T-cell (primary cell): ENCODE measurements around the gene LYRM4. TPM values are rescaled to one million over a fixed set of nuclear protein-coding genes. Genes with fewer than 3 reads are reported as not detected.

ENCODE experiments used
- ATAC-seq, 4 experiments: fragments of 200-7000 bp in 3 of 4; fragments of 150-1000 bp in 1 of 4; cut with Tn5 transposase; replicated peaks in 1 of 4; 1 replicate in 3 of 4; 2 replicates in 1 of 4; pipeline ENCODE4 v1.10.0; 2021; ENCODE audit warnings: moderate library complexity in 3 of 4, mild to moderate bottlenecking in 2 of 4, moderate number of reproducible peaks in 1 of 4
- CTCF ChIA-PET, 2 donors: fragments of 300-600 bp; sonication (Branson Sonifier 250); formaldehyde crosslinking; loops; one replicate each; lab custom pipeline; 2022; ENCODE audit warnings: antibody characterized with exemption in 2 of 2; lab: Charles Lee
- POLR2A ChIA-PET, 2 donors: fragments of 300-600 bp; sonication (Branson Sonifier 250); formaldehyde crosslinking; loops; one replicate each; lab custom pipeline; 2022; ENCODE audit warnings: antibody characterized with exemption in 2 of 2; lab: Charles Lee
- DNase-seq, 35 experiments: peaks; one replicate each; pipeline versions ENCODE4 v3.0.0 to v3.0.0-alpha.2; 2013 to 2023
- H3K27ac ChIP-seq: one replicate; pipeline ENCODE4 v1.5.1; 2013; ENCODE audit warnings: low read length
- H3K27me3 ChIP-seq, 2 experiments: replicated peaks in 1 of 2; 1 replicate in 1 of 2; 2 replicates in 1 of 2; pipeline versions ENCODE4 v1.6.1 to v1.7.0; 2013; ENCODE audit warnings: low read length in 1 of 2, mixed read lengths in 1 of 2; ENCODE audit not compliant: control insufficient read depth in 2 of 2, insufficient read depth in 2 of 2; ENCODE audit errors: extremely low read depth in 1 of 2
- H3K36me3 ChIP-seq, 2 donors: 1 replicate in 1 of 2; 2 replicates in 1 of 2; pipeline versions ENCODE4 v1.6.1 to v1.7.0; 2013; ENCODE audit warnings: low read length in 1 of 2; ENCODE audit not compliant: control insufficient read depth in 2 of 2, insufficient read depth in 1 of 2; ENCODE audit errors: extremely low read depth in 1 of 2
- H3K4me1 ChIP-seq, 2 experiments: 1 replicate in 1 of 2; 2 replicates in 1 of 2; pipeline versions ENCODE4 v1.6.1 to v1.7.0; 2013; ENCODE audit warnings: low read length in 2 of 2, mixed read lengths in 1 of 2; ENCODE audit not compliant: insufficient read depth in 2 of 2, control insufficient read depth in 1 of 2; ENCODE audit errors: extremely low read depth in 1 of 2
- H3K4me3 ChIP-seq, 2 donors: 1 replicate in 1 of 2; 2 replicates in 1 of 2; pipeline versions ENCODE4 v1.5.1 to v1.7.0; 2013; ENCODE audit warnings: mild to moderate bottlenecking in 2 of 2, low read length in 1 of 2, moderate library complexity in 1 of 2; ENCODE audit not compliant: control insufficient read depth in 1 of 2; ENCODE audit errors: extremely low read depth in 1 of 2
- H3K9me3 ChIP-seq: 2 replicates; pipeline ENCODE4 v1.7.0; 2013
- H3K27ac Mint-ChIP-seq, 2 donors: one replicate each; pipeline ENCODE4 v1.8.0; 2020 to 2021; ENCODE audit warnings: mild to moderate bottlenecking in 2 of 2, mixed read lengths in 2 of 2
- H3K27me3 Mint-ChIP-seq, 2 donors: one replicate each; pipeline ENCODE4 v1.8.0; 2021 to 2022; ENCODE audit warnings: mixed read lengths in 2 of 2
- H3K36me3 Mint-ChIP-seq: one replicate; pipeline ENCODE4 v1.8.0; 2021; ENCODE audit warnings: mixed read lengths
- H3K4me1 Mint-ChIP-seq, 3 donors: one replicate each; pipeline ENCODE4 v1.8.0; 2020 to 2022; ENCODE audit warnings: mixed read lengths in 3 of 3, mild to moderate bottlenecking in 1 of 3
- H3K4me3 Mint-ChIP-seq, 3 donors: one replicate each; pipeline ENCODE4 v1.8.0; 2020 to 2022; ENCODE audit warnings: mild to moderate bottlenecking in 3 of 3, mixed read lengths in 3 of 3, moderate library complexity in 3 of 3
- H3K9me3 Mint-ChIP-seq, 3 donors: one replicate each; pipeline ENCODE4 v1.8.0; 2020 to 2022; ENCODE audit warnings: mixed read lengths in 3 of 3
- WGBS: methylation state at CpG from one replicate; pipeline ENCODE4 v1.1.5; 2013; ENCODE audit warnings: missing lambda C conversion rate; ENCODE audit not compliant: insufficient coverage; 5-methylcytosine and 5-hydroxymethylcytosine counted together
- total RNA-seq, 35 experiments: library from RNA in 6 of 35; stranded (reverse) in 6 of 35; fragments of 120-200 nt in 1 of 35; gene quantifications; one replicate each; pipeline versions ENCODE4 v1.2.1 to v1.2.4 and lab custom pipeline; 2013 to 2026

LYRM4 gene
- total RNA-seq, 5 donors from 2014 or later (not counting 1 experiment from before 2014, with no cell fraction given): 17.7 to 25.6 (median 20.4) TPM

DNA sequence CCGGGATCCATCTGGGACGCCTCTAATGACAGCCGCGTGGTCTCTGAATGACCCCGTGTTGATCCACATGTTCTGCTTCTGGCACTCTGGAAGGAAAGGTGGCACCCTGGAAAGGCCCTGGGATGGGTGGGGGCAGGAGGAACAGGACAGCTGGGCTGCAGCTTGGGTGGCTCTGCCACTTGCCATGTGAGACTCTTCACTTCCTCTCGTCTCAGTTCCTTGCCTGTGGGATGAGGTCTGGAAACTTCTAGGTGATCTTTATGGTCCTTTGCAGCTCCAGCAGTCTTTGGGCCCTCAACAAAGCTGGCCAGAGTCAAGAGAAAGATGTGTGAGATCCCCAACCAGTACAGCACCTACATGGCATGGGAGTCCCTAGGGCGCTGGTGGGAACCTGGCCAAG lies 149.1 kb downstream of the LYRM4 start:
- H3K36me3 ChIP-seq: no peaks in the 10 kb centered on the region
- POLR2A ChIA-PET: no interaction called here
- no peak overlapping the region for H3K27ac Mint-ChIP-seq

GRCh38 chr6:5110246-5110645 lies 150.5 kb downstream of the LYRM4 start:
- H3K4me3 ChIP-seq: no peak overlapping the region
- no peaks in the 10 kb centered on the region for H3K4me1 ChIP-seq
- Mint-ChIP-seq H3K36me3 (peaks cover 25% of the 10 kb centered on the region), H3K27ac (no peak overlapping the region), H3K4me1 (no peaks in the 10 kb centered on the region), H3K9me3 (no peaks in the 10 kb centered on the region), H3K4me3 (no peak overlapping the region), H3K27me3 (no peaks in the 10 kb centered on the region)
- no peak overlapping the region for H3K27ac ChIP-seq
- ChIA-PET CTCF (no interaction called here), POLR2A (no interaction called here)
- H3K27me3 ChIP-seq: no peaks in the 10 kb centered on the region
- H3K36me3 ChIP-seq: no peaks in the 10 kb centered on the region
- DNase-seq: no peak
- no peaks in the 10 kb centered on the region for H3K9me3 ChIP-seq
- no peak for ATAC-seq
- WGBS: 91% methylated on average over 16 of the region's 16 CpGs

More for the DNA sequence above, 149.1 kb downstream of the LYRM4 start:
- Histone ChIP-seq H3K4me3 (no peak overlapping the region), H3K27ac (no peak overlapping the region), H3K4me1 (no peaks in the 10 kb centered on the region), H3K9me3 (no peaks in the 10 kb centered on the region), H3K27me3 (no peaks in the 10 kb centered on the region)
- CTCF ChIA-PET: no interaction called here
- H3K36me3 Mint-ChIP-seq: peaks cover 20% of the 10 kb centered on the region
- no peak for DNase-seq
- ATAC-seq: no peak
- no peak overlapping the region for H3K4me3 Mint-ChIP-seq
- no peaks in the 10 kb centered on the region for H3K27me3 Mint-ChIP-seq
- no peaks in the 10 kb centered on the region for H3K9me3 Mint-ChIP-seq
- H3K4me1 Mint-ChIP-seq: no peaks in the 10 kb centered on the region
- WGBS: 98% methylated on average over 6 of the region's 7 CpGs

DNA sequence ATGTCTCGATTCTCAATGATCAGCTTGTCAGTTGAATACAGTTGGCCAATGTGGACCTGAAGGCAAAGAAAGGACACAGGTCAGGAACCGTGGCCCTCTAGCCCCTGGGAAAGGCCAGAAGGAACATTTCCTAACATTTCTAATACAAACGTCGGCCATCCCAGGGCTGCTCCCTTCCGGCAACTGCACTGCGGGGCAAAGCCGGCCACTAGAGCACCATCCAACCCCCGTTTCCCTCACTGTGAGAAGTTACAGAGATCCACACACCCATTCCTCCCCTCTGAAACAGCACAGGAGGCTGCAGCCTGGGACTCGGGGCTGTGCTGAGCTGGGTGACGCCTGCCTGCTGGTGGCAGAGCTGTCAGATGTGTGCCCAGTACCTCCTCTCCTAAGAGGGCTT lies 151.3 kb downstream of the LYRM4 start:
- POLR2A ChIA-PET: no interaction called here
- no peak for DNase-seq
- WGBS: 89% methylated on average over 6 of the region's 10 CpGs
- no peak overlapping the region for H3K4me3 Mint-ChIP-seq
- Histone ChIP-seq H3K27ac (no peak overlapping the region), H3K4me1 (no peaks in the 10 kb centered on the region), H3K9me3 (no peaks in the 10 kb centered on the region), H3K36me3 (no peaks in the 10 kb centered on the region), H3K4me3 (no peak overlapping the region), H3K27me3 (no peaks in the 10 kb centered on the region)
- ATAC-seq: no peak
- no peak overlapping the region for H3K27ac Mint-ChIP-seq
- H3K4me1 Mint-ChIP-seq: no peaks in the 10 kb centered on the region
- no peaks in the 10 kb centered on the region for H3K27me3 Mint-ChIP-seq
- CTCF ChIA-PET: no interaction called here
- H3K36me3 Mint-ChIP-seq: peaks cover 25% of the 10 kb centered on the region
- no peaks in the 10 kb centered on the region for H3K9me3 Mint-ChIP-seq

DNA sequence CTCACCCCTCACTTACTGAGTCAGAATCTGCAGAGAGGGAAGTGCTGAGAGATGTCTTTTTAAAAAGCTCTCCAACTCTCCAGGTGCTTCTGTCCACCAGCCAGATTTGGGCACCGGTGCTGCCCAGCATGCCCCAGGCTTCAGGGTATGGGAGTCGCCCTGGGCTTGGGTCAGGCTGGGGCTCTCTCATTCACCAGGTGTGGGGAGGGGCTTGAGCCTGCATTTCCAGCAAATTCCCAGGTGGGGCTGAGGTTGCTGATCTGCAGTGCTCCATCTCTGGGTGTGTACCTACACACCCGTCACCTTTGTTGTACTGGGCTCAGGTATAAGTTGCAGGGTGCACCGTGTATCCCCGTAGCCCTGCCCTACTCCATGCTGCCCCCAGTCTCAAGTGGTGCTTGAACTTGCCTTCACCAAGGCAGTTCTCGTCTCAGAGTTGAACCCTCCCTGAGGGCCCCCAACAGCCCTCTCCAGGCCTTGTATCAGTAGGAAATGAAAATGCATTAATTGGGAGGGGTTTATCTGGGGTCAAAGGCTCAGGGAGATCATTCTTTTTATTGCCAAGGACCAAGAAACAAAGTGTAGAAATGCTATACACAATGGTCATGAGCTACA lies 152.1 kb downstream of the LYRM4 start:
- Histone ChIP-seq H3K4me1 (no peaks in the 10 kb centered on the region), H3K36me3 (no peaks in the 10 kb centered on the region), H3K4me3 (no peak overlapping the region), H3K9me3 (no peaks in the 10 kb centered on the region), H3K27me3 (no peaks in the 10 kb centered on the region), H3K27ac (no peak overlapping the region)
- H3K9me3 Mint-ChIP-seq: no peaks in the 10 kb centered on the region
- no peak for ATAC-seq
- WGBS: 100% methylated on average over 2 of the region's 6 CpGs
- POLR2A ChIA-PET: no interaction called here
- CTCF ChIA-PET: no interaction called here
- no peak overlapping the region for H3K4me3 Mint-ChIP-seq
- H3K27me3 Mint-ChIP-seq: no peaks in the 10 kb centered on the region
- no peaks in the 10 kb centered on the region for H3K4me1 Mint-ChIP-seq
- H3K36me3 Mint-ChIP-seq: peaks cover 25% of the 10 kb centered on the region
- H3K27ac Mint-ChIP-seq: no peak overlapping the region
- DNase-seq: no peak

- Mint-ChIP-seq H3K27me3 (no peaks in the 10 kb centered on the region), H3K4me1 (no peaks in the 10 kb centered on the region), H3K27ac (no peak overlapping the region), H3K9me3 (no peaks in the 10 kb centered on the region), H3K4me3 (no peak overlapping the region), H3K36me3 (peaks cover 25% of the 10 kb centered on the region)
- ATAC-seq (no peak), DNase-seq (no peak)
- Histone ChIP-seq H3K27ac (no peak overlapping the region), H3K27me3 (no peaks in the 10 kb centered on the region), H3K9me3 (no peaks in the 10 kb centered on the region), H3K4me3 (no peak overlapping the region), H3K4me1 (no peaks in the 10 kb centered on the region), H3K36me3 (no peaks in the 10 kb centered on the region)
- ChIA-PET CTCF (no interaction called here), POLR2A (interaction anchor here in 1 of 2 donors (0.6 kb wide), 1 partner anchor 98 kb away, joined by 3 read pairs; no protein-coding TSS in a partner anchor)
- 75% methylated on average over 4 of the region's 9 CpGs for WGBS
Measured at GRCh38 chr6:5108068-5108467, 152.7 kb downstream of the LYRM4 start.

GRCh38 chr6:5107341-5107740 lies 153.4 kb downstream of the LYRM4 start:
- peaks cover 18% of the 10 kb centered on the region for H3K36me3 Mint-ChIP-seq
- Histone ChIP-seq H3K36me3 (no peaks in the 10 kb centered on the region), H3K4me1 (no peaks in the 10 kb centered on the region), H3K4me3 (no peak overlapping the region), H3K9me3 (no peaks in the 10 kb centered on the region), H3K27me3 (no peaks in the 10 kb centered on the region), H3K27ac (no peak overlapping the region)
- no peak for DNase-seq
- H3K9me3 Mint-ChIP-seq: no peaks in the 10 kb centered on the region
- no peak overlapping the region for H3K4me3 Mint-ChIP-seq
- H3K4me1 Mint-ChIP-seq: no peaks in the 10 kb centered on the region
- WGBS: 87% methylated on average over 8 of the region's 10 CpGs
- no peaks in the 10 kb centered on the region for H3K27me3 Mint-ChIP-seq
- H3K27ac Mint-ChIP-seq: no peak overlapping the region
- no peak for ATAC-seq
- CTCF ChIA-PET: no interaction called here
- POLR2A ChIA-PET: interaction anchor here in 1 of 2 donors (0.6 kb wide), 1 partner anchor 97 kb away, joined by 3 read pairs; no protein-coding TSS in a partner anchor
